Left forelimb (tissue), 1 donor: ENCODE results near the gene WDR76.

Source experiments
- DNase-seq: peaks from one replicate; pipeline ENCODE4 v3.0.0-alpha.2; 2018; ENCODE audit warnings: low spot score

The WDR76 gene

GRCh38 chr15:43878446-43878845, 51.6 kb downstream of the WDR76 start:
- DNase-seq, result no peak

DNA sequence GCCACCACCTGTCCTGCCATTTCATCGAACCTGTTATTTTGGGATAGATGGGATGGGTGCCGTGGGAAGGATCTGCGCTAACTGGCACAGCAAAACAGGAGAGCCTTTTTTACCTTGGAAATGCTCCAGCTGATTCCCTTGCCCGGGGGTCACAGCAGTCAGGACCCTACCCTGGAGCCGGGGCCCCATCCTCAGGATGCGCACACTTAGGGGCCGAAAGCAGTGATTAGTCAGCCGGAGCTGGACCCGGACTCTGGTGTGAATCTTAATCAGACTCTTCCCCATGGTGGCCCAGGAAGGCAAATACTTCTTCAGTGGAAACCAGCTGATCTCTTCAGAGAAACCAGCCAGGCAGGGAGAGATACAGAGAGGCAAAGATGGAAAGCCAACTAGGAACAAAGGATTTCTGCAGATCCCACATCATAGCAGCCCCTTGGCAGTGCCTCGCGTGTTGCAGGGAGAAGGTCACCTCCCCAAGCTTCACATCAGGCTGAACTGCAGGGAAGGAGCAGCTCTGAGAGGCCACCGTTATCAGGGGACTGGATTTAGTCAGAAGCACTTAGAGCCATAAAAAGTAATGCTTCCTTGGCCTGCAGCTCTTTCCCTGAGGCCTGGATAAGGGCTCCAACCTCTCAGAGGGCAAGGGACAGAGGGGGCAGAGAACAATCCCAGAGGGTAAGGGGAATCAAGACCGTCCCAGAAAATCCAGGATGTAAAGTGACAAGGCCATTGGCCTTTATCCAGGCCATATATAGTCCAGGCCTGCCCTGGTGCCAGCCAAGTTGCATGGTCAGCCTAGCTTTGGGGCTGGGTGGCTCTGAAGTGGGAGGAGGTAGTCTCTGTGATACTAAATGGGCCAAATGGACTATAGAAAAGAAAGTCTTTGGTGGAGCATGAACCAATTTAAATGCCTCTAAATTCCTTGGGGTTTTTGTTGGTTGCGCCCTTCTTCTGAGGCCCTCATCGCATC, 52.9 kb downstream of the WDR76 start:
- no peak for DNase-seq

GRCh38 chr15:43880406-43881194, 53.8 kb downstream of the WDR76 start:
- DNase-seq, result no peak

GRCh38 chr15:43881245-43881644, 54.4 kb downstream of the WDR76 start:
- no peak for DNase-seq

- no peak for DNase-seq
Measured at GRCh38 chr15:43881944-43882343, 55.1 kb downstream of the WDR76 start.

- no peak for DNase-seq
Measured at GRCh38 chr15:43883571-43883970, 56.8 kb downstream of the WDR76 start.

DNA sequence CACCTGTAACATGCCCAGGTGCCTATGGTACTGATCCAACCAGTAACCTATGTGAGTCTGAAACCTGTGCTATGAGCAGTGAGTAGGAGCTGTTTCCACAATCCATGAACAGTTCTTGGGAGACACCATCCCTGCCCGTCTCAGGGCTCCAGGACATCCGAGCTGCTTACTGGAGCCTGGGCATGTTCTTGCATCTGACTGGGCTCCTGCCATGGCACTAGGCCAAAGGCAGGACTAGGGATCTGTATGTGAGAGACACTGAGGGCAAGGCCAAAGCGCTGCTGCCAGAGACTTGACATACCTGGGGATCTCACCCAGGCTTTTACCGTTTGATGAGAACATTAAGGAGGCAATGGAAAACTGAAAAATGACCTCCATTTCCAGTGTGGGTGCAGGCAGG, 59.8 kb downstream of the WDR76 start:
- no peak for DNase-seq

- DNase-seq, result no peak
Measured at GRCh38 chr15:43887901-43888300, 61.1 kb downstream of the WDR76 start.

- no peak for DNase-seq
Measured at GRCh38 chr15:43889042-43889441, 62.2 kb downstream of the WDR76 start.

DNA sequence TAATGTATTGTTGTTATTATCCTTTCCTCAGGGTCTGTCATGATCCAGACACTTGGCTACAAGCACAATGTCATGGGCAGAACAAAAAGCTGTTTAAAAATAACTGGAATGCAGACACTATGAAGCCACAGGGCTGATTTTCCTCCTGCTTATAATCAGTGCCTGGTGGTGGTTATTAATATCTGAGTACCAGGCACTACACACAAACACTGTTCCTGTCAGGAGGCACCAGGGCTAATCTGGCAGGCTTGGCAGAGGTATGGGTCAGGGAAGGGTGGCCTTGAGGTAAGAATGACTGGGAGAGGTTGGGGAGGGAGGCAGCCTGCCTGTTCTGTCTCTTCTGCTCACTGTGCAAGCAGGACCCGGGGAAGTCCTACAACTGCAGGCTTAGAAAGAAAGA, 67.2 kb downstream of the WDR76 start:
- no peak for DNase-seq

DNA sequence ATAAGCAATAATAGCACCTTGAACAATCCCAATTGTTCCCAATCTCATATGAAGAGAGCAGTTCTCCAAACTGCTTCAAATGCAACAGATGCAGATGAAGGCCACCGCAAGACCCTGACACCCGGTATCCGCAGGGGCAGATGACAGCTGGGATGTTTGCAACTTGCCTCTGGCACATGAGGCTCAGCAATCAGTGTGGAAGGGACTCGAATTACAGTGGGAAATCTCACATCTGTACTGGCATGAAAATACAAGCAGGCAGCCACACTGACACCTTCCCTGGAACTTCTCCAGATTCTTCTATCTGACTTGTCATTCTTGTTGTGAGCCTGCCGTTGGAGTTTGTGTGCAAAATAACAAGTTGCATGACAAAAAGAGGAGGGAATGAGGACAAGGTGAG, 68.8 kb downstream of the WDR76 start:
- DNase-seq, result no peak

DNA sequence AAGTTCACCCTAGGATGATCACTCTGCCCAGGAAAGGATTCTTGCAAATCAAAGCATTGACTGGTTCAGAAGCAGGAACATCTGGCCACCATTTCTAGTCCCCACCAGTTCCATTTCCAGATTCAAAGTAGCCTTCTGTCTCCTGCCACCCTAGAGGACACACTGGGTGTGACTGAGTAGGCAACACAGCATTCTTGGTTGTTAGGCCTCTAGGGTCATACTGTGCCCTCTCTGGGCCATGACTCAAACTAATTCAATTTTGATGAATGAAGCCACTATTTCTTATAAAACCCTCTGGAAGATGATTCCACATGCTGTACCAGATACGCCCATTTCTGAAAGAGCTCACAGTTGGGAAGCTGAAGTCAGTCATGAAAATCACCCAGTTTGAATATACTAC, 69.7 kb downstream of the WDR76 start:
- no peak for DNase-seq

DNA sequence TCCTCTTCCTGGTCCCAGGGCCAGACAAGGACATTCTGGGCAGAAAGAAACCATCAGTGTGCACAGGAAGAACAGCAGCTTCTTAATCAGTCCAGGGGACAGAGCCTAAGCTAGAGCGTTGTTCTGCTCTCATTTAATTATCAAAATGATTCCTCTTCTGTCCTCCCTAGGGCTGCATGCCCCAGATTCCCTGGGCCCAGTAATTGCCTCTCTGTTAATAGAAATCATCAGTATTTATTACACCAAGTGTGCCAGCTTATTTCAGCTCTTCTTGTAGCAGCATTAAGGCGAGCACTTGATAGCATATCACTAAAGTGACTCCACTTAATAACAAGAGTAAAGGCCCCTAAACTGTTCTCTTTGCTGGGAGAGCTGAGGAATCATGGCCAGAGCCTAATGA, 72.1 kb downstream of the WDR76 start:
- DNase-seq, result no peak

GRCh38 chr15:43899928-43900327, 73.1 kb downstream of the WDR76 start:
- DNase-seq, result no peak

GRCh38 chr15:43900996-43901395, 74.2 kb downstream of the WDR76 start:
- no peak for DNase-seq

- no peak for DNase-seq
Measured at GRCh38 chr15:43901495-43901894, 74.7 kb downstream of the WDR76 start.

DNA sequence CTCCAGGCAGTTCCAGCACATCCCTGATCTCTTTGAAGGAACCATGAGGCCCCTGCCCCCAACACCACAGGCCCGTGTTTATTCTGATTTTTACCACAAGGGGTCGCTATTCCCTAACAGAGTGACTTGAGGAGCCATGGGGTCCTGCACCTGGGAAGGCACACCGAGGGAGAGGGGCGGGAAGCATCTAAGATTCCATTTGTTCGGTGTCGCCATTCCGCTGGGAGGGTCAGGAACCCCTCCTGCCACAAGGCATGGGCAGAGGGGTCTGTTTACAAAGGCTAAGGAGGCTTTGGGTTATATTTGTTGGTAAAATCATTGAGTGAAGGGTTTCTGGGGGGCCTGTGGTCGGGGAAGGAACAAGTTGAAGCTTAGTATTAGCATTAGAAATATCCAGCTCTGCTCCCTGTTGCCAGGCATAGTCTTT, 77.1 kb downstream of the WDR76 start:
- no peak for DNase-seq

DNA sequence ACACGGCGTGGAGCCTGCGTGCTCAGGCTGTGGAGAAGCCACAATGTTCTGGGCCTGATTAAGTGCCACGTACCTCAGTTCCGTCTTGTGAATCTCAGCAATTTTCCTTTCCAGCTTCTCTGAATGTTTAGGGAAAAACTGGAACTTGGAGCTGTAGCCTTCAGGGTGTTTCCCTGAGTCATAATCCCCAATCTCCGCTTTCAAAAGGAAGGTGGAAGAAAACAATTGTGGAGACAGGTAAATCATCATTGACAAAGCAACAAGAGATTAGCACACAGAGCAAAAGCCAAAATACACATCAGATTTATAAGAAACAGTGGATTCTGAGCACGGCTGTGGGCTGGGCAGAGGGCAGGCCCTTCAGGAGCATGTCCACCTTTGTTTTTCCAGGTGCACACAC, 79.0 kb downstream of the WDR76 start:
- no peak for DNase-seq

DNA sequence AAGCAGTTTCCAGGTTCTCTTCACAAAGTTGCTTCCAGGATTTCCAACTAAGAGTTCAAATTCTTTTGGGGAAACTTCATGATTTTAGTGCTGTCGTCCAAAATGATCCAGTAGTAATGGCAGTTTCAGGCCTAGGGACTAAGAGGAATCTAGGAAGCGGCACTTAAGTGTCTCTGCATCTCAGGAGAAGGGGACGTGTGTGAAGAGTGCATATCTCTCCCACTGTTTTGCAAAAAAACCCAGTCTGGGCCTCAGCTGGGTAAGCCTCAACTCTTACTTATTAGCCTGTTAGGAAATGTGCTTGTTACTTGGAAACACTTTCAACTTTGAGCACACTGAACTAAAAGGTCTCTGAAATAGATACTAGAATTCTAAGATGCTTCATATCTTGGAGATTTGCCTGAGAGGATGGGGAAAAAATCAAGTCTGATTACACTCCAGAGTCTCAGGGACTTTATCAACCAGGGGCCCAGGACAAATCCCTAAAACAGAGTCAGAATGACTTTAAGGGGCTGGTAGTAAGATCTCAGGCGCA, 81.8 kb downstream of the WDR76 start:
- DNase-seq, result no peak

DNA sequence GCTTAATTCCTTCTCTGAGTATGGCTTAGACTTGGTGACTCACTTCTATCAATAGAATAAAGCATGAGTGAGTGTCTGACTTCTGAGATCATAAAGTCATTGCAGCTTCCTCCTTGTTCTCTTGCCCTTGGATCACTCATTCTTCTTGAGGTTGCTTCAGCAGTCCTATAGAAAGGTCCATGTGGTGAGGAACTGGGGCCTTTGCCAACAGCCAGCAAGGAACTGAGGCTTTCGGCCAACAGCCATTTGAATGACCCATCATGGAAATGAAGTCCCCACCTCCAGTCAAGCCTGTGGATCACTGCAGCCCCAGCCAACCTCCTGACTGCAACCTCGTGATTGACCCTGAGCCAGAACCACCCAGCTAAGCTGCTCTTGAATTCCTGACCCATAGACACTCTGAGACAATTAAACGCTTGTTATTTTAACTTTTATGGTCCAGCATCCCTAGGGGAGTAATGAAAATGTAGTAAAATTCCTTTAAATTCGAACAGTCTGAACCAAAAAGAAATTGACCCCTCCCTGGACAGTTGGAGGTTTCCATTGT, 84.5 kb downstream of the WDR76 start:
- no peak for DNase-seq

GRCh38 chr15:43912208-43912607, 85.4 kb downstream of the WDR76 start:
- DNase-seq, result no peak

GRCh38 chr15:43913026-43913780, 86.4 kb downstream of the WDR76 start:
- no peak for DNase-seq
